ENCODE results near the gene CTIF.
A peak's percentile ranks its signal among the peaks of the same experiment; 100 is the strongest.
"Not testable (repeated sequence)": the region's sequence is repeated elsewhere in the genome, so short reads cannot be mapped to it uniquely, and the experiment has no call there.

CTIF gene

DNA sequence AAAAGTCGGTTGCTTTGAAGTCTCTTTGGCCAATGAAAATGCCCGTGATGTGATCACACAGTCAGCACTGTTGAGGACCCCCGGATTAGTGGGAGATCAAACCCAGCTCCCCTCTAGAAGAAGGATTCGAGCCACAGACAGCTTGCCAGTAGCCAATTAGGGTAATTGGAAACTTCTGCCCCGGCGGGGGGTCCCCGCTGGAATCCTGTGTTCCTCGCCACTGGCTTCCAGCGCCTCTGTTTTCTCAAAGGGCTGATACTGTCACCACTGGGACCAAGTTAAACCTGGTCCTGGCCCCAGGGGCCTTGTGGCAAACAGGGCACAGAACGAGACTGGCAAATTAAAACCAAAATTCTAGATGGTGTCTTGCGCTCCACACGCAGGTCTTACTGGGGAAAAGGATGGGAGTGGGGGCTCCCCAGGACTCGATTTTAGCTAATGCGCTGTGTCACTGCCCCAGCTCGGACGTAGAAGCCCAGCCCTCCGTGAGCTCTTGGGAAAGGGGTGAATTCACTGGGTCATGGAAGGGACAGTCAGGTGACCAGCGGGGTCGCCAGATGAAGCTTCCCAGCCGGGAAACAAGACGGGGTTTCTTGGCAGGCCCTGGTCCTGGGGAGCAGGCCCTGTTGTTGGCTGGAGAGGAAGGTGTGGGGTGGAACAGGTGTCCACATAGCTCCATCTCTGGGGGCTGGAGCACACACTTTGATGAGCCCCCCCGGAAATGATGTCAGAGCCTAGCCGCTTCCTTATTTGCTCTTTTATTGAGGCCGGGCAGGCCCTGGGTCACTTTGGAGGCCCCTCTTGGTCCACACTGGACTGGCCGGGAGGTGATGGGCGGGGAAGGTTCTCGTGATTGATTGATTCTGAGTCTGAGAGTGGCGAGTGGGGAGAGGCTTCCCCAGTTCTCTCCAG, 321.7 kb downstream of the CTIF start:
- DNase-seq: peak; percentile 68

GRCh38 chr18:48861181-48861708, 322.4 kb downstream of the CTIF start:
- DNase-seq: peak; percentile 74

DNA sequence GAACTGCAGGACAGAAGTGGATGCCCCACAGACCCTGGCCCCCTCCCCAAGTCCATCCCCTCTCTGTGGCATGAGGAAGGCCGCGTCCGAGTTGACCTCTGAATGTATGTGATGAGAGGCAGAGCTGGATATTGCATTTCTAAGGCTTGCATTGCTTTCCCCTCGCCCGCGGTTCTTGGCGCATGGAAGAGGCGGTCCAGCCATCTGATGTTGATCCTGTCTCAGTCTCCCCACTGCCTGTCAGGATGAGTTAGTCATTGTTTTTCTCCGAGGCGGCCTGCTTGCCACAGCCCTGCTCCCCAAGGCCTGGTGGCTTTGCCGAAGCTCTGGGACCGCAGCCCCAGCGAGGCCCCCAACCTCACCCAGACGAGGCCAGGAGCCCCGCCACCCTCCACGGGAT, 323.3 kb downstream of the CTIF start:
- peak; percentile 64 for DNase-seq

GRCh38 chr18:48862678-48863270, 323.9 kb downstream of the CTIF start:
- DNase-seq: no peak

DNA sequence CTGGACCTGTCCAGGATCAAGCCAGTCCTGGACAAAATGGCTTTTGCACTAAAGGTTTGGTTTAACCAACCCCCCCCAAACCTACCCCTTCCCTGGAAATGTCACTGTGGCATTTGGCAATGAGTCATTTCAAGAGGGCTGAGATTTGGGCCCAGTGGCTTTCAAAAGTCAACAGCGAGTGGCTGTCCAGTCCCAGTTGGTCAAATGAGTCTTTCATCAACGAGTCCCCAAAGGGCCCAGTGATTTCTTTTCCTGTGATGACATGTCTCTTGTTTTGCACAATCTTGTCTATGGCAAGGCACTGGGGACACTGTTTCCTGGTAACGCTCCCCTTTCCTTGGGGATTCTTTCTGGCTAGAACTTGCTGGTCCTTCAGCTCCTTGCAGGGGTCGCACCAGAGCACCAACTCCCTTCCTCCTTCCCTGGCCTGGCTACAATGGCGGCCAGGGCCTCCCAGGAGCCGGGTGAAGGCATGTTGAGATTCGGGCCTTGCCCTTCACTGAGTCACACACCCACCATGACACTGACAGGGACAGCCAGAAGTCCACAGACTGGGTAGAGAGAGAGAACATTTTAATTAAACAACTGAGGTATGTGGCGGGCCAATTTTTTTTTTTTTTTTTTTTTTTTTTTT, 324.7 kb downstream of the CTIF start:
- DNase-seq: no peak

GRCh38 chr18:48864876-48865275, 326.0 kb downstream of the CTIF start:
- DNase-seq: no peak

GRCh38 chr18:48866028-48866733, 327.4 kb downstream of the CTIF start:
- DNase-seq: no peak

- no peak for DNase-seq
These were observed 328.0 kb downstream of the CTIF start for GRCh38 chr18:48866856-48867255.

- DNase-seq: no peak
These were observed 329.1 kb downstream of the CTIF start for GRCh38 chr18:48867978-48868377.

DNA sequence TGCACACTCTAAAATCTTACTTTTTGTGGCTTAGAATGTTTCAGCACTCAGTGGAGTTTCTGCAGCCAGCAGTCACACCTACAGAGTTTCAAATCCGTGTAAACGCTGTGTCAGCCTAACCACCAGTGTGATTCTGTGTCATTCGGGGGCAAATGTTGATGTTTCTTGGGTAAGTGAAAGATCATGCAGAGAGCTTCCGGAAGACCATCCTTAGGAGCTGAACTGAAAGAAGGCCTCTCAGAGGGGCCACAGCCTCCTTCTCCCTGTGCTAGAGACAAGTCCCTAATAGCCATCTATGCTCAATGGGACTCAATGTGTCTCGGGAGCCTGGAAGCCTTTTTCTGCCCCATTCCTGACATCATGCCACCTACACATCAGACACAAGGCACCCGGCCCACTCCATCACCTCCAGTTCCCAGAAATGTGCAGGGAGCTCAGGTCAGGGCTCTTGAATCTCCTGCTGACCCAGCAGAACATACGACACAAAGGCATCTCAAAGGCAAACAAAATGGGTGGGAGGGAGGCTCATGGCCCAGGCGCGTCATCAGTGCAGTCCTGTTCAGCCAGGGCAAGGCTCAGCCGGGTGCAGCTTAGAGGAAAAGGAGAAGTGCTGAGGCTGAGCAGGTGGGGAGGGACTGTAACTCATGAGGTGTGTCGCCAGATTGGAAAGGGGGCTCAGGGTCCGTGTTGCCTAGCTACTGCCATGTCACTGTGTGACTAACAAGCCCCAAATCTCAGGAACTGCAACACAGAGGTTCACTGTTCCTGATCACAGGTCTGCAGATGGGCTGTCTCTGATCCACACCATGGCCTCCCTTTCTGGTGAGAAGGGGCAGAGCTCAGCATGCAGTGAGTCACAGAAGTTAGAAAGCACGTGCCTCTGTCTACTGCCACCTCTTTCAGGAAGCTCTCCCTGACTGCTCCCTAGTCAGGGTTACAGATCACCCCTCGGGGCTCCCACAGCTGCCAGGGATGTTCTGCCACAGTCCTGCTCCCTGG, 329.9 kb downstream of the CTIF start:
- DNase-seq: no peak

DNA sequence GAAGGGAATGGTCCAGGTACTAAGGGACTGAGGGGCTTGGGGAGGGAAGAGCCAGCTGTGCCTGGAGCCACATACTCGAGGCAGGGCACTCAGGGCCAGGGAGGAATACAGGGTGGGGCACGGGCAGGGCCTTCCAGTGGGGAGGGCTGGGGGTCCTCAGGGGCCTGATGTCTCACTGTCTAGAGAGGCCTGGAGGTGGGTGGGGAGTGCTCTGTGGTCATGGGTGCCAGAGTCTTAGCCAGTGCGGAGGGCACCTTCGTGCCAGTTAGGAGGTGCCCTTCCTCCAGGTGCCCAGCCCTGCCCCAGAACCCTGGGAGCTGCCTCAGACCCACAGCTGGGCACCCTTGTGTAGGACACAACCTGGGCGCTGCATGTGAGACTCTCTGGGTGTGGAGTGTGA, 330.8 kb downstream of the CTIF start:
- no peak for DNase-seq

- DNase-seq: not testable (repeated sequence)
These were observed 332.1 kb downstream of the CTIF start for GRCh38 chr18:48870926-48871325.

GRCh38 chr18:48871391-48872166, 332.7 kb downstream of the CTIF start:
- DNase-seq: no peak

GRCh38 chr18:48872234-48873145, 333.7 kb downstream of the CTIF start:
- DNase-seq: no peak

- DNase-seq: no peak
These were observed 335.4 kb downstream of the CTIF start for GRCh38 chr18:48874233-48874632.

- DNase-seq: no peak
These were observed 335.9 kb downstream of the CTIF start for GRCh38 chr18:48874701-48875162.

GRCh38 chr18:48875314-48875941, 336.6 kb downstream of the CTIF start:
- DNase-seq: peak; percentile 58

GRCh38 chr18:48875942-48876511, 337.2 kb downstream of the CTIF start:
- DNase-seq: peak; percentile 65

GRCh38 chr18:48876590-48876989, 337.8 kb downstream of the CTIF start:
- no peak for DNase-seq

Data from retina (tissue), 1 donor.